Measurements from ENCODE around the gene NEK6. TPM values are rescaled to one million over a fixed set of nuclear protein-coding genes. Genes with fewer than 3 reads are reported as not detected.

The NEK6 gene
- total and polyA plus RNA-seq, 8 donors: 38.4 to 132 (median 45.0) TPM

DNA sequence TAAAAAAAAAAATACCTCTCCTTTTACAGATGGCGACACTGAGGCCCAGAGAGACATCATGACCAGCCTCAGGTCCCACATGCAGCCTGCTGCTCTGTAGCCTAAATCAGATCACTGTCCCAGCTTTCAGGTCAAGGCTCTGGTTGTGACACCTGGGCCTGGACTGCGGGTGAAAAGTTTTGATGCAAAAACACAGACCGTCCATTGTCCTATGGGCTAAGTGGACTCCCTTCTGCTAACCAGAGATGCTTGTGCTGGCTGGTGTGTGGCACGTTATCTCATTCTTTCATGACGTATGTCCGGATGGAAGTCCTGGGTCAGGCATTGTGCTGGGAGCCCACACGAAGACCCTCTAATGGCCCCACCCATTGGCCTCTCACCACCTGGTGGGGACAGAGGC lies 7.8 kb downstream of the NEK6 start:
- peaks cover 0 to 19% of the 10 kb centered on the region in 2 donors for H3K36me3 ChIP-seq
- peaks cover 64 to 100% of the 10 kb centered on the region in 2 donors for H3K4me1 ChIP-seq
- DNase-seq (no peak), ATAC-seq (no peak)
- no peak overlapping the region for H3K4me3 ChIP-seq
- intact Hi-C loops (cut with DNase I): no loop called here
- H3K27ac ChIP-seq: peak overlapping the region; percentile 39 to 94
- TF ChIP-seq, protein P1, sequence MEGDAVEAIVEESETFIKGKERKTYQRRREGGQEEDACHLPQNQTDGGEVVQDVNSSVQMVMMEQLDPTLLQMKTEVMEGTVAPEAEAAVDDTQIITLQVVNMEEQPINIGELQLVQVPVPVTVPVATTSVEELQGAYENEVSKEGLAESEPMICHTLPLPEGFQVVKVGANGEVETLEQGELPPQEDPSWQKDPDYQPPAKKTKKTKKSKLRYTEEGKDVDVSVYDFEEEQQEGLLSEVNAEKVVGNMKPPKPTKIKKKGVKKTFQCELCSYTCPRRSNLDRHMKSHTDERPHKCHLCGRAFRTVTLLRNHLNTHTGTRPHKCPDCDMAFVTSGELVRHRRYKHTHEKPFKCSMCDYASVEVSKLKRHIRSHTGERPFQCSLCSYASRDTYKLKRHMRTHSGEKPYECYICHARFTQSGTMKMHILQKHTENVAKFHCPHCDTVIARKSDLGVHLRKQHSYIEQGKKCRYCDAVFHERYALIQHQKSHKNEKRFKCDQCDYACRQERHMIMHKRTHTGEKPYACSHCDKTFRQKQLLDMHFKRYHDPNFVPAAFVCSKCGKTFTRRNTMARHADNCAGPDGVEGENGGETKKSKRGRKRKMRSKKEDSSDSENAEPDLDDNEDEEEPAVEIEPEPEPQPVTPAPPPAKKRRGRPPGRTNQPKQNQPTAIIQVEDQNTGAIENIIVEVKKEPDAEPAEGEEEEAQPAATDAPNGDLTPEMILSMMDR (IDR thresholded peaks at IDR 0.05): no peak
- H3K27me3 ChIP-seq: no peaks in the 10 kb centered on the region
- H3K9me3 ChIP-seq: no peaks in the 10 kb centered on the region

DNA sequence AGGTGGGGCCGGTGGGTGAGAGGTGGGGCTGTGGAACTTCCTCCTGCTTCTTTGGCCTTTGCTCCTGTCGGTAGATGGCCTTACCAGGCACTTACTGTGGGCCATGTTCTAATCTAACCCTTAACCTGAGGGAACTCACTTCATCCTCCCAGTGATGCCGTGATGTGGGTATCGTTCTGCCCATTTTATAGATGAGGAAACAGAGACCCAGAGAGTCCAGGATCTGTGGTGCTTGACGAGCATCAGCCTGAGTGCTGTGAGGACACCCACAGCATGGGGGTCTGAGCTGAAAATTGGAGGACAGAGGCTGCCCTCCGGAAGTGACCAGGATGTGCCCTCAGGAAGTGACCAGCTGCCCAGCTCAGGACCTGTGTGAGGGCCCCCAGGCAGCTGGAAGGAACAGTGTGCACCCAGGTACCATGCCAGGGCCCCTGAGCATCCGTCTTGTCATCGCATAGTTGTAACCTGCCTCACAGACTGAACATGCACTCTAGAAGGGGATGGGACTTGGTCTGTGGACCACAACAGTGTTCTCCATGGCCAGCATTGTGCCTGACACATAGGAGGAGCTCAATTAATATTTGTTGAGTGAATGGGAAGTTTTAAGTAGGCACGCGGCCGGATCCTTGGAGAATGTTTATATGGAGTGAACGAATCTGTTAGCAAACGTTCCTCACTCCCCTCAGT lies 8.5 kb downstream of the NEK6 start:
- intact Hi-C loops (cut with DNase I): no loop called here
- TF ChIP-seq, protein P1 (IDR thresholded peaks at IDR 0.05): no peak
- H3K4me3 ChIP-seq: no peak overlapping the region
- H3K9me3 ChIP-seq: no peaks in the 10 kb centered on the region
- DNase-seq (no peak), ATAC-seq (no peak)
- no peaks in the 10 kb centered on the region for H3K27me3 ChIP-seq
- peak overlapping the region; percentile 84 to 94 for H3K27ac ChIP-seq
- H3K36me3 ChIP-seq: peaks cover 0 to 24% of the 10 kb centered on the region in 2 donors
- peaks cover 64 to 100% of the 10 kb centered on the region in 2 donors for H3K4me1 ChIP-seq

DNA sequence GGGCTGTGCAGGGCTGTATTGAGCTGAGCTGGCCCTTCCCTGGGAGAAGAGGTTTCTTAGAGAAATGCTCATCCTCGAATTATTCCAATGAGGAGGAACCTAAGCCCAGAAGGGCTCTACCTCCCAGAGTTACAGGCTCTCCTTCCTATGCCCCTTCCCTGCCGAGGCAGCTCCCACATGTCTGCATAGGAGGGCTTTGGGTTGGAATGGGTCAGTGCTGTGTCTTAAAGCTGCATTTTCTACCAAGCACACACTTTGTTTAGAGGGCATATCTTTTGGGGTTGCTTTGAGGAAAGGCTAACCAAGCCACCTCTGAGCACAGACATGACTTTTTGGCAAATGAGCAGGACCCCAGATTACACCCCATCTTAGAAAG lies 9.1 kb downstream of the NEK6 start:
- no peak for DNase-seq
- TF ChIP-seq, protein P1 (IDR thresholded peaks at IDR 0.05): no peak
- intact Hi-C loops (cut with DNase I): no loop called here
- Histone ChIP-seq H3K9me3 (no peaks in the 10 kb centered on the region), H3K27me3 (no peaks in the 10 kb centered on the region), H3K27ac (peak overlapping the region; percentile 84 to 94), H3K4me3 (no peak overlapping the region), H3K4me1 (peaks cover 64 to 100% of the 10 kb centered on the region in 2 donors), H3K36me3 (peaks cover 0 to 28% of the 10 kb centered on the region in 2 donors)
- ATAC-seq: no peak

DNA sequence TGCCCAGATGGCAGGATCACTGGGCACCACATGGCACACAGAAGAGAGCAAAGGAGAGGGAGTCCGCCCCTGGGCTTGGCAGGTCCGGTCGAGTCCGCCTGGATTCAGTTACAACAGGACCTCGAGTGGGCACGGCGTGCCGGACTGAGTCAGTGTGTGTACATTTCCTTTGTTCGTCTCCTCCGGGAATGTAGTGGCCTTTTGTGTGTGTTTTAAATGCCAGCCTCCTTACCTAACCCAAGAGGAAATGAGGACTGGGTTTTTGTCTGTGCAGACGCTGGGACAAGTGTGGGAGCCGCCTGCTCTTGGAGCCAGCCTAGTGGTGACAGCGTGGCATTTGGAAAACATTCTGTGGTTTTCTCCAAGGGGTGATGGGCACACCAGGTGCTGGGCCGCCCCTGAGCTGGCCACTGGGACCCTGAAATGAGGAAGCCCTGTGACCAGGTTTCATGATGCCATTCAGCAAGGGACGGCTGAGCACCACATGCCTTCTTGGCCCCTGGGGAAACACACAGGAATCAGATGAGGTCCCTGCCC lies 9.6 kb downstream of the NEK6 start:
- H3K27ac ChIP-seq: peak overlapping the region; percentile 84 to 94
- H3K36me3 ChIP-seq: peaks cover 0 to 33% of the 10 kb centered on the region in 2 donors
- H3K4me1 ChIP-seq: peaks cover 63 to 100% of the 10 kb centered on the region in 2 donors
- H3K9me3 ChIP-seq: no peaks in the 10 kb centered on the region
- TF ChIP-seq, protein P1 (IDR thresholded peaks at IDR 0.05): no peak
- intact Hi-C loops (cut with DNase I): no loop called here
- ATAC-seq (peak; percentile 84), DNase-seq (peak in 3 of 4 donors; percentile 71 to 91 (median 88))
- no peak overlapping the region for H3K4me3 ChIP-seq
- no peaks in the 10 kb centered on the region for H3K27me3 ChIP-seq

DNA sequence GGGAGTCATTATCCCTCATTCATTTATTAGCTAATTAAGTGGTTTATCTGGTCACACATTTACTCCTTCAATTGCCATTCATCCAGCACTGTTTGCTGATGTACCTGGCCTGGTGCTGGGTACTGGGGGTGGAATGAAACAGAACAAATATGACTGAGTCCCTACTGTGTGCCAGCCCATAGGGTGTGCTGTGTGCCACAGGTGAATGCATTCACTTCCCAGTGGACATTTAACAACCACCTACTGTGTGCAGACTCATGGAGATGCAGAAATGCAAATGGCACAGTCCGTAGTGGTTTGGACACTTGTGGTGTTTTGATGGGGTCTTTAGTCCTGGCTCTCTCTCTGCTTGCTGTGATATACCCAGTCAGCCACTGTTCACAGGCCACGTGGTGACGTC lies 10.5 kb downstream of the NEK6 start:
- TF ChIP-seq, protein P1 (IDR thresholded peaks at IDR 0.05): no peak
- Histone ChIP-seq H3K4me1 (peaks cover 64 to 100% of the 10 kb centered on the region in 2 donors), H3K4me3 (no peak overlapping the region), H3K36me3 (peaks cover 0 to 32% of the 10 kb centered on the region in 2 donors), H3K9me3 (no peaks in the 10 kb centered on the region), H3K27ac (peak overlapping the region; percentile 84 to 94), H3K27me3 (no peaks in the 10 kb centered on the region)
- intact Hi-C loops (cut with DNase I): no loop called here
- ATAC-seq: no peak
- no peak for DNase-seq

Data from left lung (tissue), 10 donors.